GM18861 (cell line): ENCODE data around the gene KCNMB2.

Experiments used
- ATAC-seq: cut with Tn5 transposase; IDR thresholded peaks from one replicate; pipeline ENCODE4 v1.9.1; 2021; ENCODE audit not compliant: unreplicated experiment

KCNMB2 gene

DNA sequence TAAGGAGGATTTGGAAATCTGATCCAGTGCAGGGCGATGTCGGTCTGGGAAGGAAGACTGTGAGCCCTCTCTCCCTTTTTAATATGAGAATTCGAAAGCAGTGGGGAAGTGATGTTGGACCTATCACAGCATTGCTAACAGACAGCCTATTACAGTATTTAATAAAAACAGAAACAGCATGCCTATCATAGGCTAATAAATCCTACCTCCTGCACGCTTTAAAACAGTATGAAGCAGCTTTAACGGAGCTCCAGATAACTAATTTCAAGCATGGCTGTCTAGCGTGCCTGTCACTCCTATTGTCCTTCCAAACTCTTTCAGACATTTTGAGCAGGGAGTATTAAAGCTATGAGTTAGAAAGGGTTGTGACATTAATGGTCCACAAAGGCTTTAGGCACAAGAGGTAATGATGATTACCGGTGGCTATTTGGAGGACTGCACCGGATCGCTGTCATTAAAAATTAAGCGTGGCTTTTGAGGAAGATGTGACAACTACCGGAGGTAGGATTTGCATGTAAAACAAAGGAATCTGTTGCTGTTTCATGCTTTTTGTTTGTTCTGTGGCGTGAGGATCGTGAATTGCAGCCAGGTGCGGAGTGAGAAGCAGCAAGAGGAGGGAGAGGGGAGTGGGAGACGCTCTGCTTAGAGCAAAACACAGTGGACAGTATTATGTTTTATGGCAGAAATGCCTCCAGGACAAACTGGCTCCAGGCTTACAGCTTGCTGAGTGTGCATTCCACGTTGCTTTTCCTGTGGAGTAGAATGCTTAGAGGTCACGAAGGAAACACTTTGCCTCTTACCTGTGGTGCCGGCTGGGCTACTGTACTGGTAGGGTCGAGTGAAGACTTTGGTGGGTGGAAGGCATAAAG lies at the start of gene KCNMB2:
TSS of gene KCNMB2 (plus strand) at position 226 of the 869 bp plus-strand sequence.
- no peak for ATAC-seq

DNA sequence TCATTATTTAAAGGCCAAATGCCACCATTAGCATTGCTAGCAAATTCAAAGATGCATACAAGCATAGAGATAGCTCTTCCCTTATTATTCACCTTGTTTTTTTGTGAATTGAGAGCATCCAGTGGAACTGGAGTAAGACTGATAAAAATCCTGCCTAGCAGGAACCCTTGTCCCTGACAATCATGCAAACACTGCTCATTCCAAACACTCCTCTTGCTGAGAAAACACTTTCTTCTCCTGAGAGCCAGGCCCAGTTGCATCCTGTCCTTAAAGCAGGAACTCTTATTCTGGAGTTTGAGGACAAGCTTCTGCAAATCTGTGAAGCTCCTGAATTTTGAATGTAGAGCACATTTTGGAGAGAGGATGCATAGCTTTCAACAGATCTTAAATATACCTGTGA lies 49.3 kb upstream of the KCNMB2 start:
- no peak for ATAC-seq

DNA sequence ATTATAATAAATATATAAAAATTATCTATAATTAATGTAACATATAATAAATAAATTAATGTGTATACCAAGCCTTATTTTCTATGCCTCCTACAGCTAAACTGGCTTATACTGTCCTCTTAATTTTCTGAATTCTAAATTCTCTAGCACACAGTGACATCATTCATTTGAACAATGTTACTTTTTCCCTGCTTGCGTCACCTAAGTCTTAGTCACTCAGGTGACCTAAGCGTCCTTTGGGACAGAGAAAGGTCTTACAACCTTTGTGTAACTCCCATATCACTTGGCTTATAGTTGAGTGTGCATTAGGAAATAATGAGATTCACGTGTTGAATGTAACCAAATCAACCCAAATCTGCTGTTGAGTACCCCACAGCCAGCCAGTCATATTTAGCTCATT lies 48.5 kb upstream of the KCNMB2 start:
- no peak for ATAC-seq

DNA sequence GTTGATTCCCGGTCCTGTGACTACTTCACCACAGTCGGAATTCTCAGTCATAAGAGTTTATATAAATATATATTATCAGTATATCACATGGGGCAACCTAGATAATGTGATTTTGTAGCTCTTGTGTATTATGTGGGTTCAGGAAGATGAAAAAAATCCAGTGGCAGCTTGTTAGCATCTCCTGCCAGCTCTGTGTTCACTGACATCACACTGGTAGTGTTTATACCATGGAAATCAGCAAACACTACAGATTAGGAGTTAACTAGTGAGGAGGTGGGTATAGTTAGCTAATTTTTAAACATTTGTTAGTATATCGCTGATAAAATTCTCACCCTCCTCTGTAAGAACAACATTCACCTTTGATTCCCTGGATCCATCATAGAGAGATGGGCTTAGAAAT lies 44.5 kb upstream of the KCNMB2 start:
- no peak for ATAC-seq

DNA sequence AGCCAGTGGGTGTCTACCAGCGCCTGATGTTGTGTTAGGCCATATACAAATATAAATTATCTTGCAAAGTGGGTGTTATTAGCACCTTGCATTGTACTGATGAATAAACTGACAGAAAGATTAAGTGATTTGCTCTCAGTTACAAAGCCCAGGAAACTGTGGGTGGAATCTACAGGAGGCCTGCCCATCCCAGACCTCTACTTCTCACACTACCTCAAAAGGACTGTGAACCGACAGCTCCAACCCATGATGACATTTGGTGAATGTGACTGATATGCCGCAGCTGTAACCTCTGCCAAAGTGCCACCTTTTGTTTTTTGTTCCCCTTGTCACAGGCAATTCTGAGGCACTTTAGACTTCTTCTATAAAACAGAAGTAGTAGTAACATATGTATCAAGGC lies 43.7 kb upstream of the KCNMB2 start:
- ATAC-seq: no peak

DNA sequence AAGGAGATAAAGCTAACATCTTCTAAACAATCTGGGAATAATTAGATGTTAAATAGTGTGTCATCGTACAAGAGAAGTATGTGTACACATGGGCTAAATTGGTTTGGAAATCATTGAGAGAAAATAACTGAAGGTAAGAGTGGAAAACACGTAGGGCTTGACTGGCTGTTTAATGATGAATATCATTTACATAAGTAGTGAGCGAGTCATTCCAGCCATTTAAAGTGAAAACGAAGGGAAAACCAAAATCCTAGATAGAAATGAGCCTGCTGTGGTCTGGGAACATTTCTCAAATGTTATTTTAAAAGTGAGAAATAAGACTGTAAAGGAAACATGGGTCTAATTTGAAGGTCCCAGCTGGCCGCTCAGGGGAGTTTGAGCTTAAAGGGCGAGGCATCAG lies 41.9 kb upstream of the KCNMB2 start:
- no peak for ATAC-seq

DNA sequence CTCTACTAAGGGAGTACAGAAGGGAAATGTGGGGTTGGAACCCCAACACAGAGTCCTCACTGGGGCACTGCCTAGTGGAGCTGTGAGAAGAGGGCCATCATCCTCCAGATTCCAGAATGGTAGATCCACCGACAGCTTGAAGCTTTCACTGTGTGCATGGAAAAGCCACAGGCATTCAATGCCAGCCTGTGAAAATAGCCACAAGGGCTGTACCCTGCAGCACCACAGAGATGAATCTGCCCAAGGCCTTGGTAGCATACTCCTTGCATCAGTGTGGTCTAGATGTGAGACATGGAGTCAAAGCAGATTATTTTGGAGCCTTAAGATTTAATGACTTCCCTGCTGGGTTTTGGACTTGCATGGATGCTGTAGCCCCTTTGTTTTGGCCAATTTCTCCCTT lies 39.3 kb upstream of the KCNMB2 start:
- ATAC-seq: no peak

DNA sequence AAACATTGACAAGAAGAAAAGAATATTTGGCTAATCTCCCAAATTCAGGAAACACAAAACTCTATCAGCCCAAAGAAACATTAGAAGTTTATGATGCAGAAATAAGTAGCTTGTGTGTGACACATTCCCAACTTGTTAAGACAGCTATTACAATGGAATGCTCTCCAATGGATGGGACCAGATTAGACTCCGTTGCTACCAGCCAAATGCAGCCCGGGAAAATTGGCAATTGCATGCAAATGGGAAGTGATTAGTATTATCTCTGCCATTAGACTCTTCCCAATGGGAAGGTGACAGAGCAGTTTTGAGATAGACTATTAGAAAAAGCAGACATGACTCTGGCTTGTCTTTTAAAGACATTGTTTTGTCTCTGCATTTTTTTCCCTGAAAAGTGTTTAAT lies 37.4 kb upstream of the KCNMB2 start:
- ATAC-seq: no peak

DNA sequence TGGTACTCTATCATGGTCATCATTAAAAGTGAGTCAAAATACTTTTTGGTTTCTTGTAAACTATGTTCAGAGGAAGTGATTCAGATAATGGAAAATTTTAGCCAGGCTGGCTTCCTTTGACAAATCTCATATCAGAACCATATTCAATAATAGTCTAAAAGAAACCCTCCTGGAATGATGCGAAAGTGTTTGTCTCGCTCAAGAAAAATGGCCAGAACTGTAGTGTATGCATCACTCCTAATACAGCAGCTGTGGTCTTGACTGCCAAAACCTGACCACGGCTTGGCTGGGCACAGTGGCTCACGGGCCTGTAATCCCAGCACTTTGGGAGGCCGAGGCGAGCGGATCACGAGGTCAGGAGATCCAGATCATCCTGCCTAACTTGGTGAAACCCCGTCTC lies 35.6 kb upstream of the KCNMB2 start:
- no peak for ATAC-seq

DNA sequence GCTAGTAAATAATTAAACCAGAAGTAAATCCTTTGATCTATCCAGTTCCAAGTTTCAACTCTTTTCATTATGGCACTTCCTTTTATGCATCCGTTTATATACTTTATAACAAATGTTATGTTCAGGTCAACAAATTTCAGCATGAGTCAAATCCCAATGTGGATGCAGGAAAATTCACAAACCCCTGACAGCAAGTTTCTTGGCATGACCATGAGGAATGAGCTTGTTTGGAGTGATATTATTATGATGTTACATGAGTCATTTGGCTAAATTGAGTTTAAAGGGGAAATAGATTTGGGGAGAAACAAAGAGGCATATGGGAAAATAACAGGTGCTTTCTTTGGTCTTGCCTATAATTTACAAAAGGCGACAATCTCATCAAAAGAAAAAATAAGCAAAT lies 32.1 kb upstream of the KCNMB2 start:
- no peak for ATAC-seq

DNA sequence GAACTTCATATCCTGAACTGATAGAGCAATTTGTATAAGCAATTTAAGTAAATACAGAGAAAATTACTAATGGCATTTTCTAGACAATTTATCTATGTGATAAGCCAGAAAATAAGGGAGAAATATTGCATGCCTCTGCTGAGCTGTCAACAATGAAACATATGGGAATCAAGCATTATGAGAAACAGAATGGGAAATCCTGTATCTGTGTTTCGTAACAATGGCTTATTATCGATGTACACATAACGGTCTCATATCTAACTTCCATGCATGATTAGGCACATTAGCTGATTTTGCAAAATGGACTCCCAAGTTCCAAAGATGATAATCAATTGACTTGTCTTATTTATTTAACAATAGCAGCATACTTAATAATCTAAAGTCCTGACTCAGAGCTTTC lies 30.4 kb upstream of the KCNMB2 start:
- no peak for ATAC-seq

DNA sequence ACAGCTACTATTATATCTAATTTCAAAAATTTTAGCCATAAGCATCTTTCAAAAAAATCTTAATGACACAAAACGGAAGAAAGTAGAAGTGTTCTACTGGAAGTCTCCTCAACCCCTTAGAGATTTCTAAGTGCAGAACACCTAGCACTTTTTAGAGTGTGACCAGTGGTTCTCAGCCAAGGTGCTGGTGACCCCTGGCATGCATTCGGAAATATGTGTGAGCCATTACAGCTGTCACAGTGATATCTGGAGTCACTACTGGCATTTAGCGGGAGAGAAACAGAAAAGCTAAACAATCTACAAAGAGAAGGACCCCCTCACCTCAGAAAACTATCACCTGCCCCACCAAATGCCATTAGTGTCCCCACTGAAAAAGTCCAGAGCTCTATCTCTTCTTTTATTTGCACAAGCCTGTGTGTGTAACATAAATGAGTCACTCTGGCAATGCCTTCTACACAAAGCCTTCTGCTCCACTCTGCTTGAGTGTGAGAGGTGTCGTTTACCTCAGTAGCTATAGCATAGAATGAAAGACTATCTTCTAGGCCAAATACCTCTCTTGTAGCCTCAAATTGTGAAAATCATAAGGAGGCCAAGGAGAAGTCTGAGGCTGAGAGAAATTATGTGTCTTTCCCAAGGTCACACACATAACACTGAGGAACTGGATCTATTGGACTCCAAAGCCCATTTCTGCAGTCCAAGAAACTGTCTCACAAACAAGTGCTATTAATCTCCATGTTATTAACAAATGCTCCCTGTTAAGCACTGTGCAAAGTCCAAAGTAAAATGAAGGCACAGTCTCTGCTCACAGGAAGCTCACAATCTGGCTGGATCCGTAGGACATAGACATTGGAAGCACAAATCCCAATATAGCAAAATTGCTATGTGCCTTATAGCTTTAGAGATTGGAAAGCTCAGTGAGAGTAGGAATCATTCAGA lies 28.5 kb upstream of the KCNMB2 start:
- ATAC-seq: no peak

DNA sequence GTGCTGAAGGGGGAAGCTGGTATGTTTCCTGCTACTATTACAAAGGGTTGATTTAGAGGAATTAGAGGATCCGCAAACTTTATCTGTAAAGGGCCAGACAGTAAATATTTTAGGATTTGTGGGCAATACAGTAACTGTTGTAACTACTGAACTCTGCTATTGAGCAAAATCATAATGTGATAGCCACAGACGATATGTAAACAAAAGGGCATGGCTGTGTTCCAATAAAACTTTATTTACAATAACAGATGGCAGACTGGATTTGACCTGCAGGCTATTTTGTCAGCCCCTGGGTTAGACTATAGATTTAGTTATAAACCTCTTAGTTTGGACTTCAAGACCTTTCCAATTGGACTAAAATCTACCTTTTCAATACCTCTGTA lies 27.8 kb upstream of the KCNMB2 start:
- ATAC-seq: no peak

DNA sequence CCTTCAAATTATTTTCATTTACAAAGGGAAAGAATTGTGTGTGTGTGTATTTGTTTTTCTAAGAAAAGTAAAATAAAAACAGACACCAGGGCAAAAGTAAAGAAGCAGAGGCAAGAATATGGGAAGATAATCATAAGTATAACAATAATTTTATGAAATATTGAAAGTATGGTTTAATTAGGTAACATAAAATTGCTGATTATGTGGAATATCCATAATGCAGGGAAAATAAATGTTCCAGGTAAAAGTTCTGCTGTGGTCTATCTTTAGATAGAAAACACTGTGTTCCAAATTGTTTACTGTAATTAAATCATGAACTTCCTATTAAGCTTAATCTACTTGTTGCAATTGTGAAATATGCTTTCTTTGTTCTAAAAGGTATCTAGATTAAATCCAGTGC lies 25.7 kb upstream of the KCNMB2 start:
- no peak for ATAC-seq

DNA sequence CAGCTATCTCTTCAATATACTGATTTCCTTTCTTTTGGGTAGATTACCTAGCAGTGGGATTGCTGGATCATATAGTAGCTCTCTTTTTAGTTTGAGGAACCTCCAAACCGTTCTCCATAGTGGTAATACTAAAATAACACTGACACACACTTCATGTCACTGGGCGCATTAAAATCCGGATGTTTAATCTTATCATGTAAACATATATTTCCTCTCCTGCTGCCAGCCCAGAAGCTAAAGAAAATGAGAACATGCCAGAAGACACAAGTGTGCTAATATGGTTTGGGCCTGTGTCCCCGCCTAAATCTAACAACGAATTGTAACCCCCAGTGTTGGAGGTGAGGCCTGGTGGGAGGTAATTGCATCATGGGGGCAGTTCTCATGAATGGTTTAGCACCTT lies 23.6 kb upstream of the KCNMB2 start:
- ATAC-seq: no peak

DNA sequence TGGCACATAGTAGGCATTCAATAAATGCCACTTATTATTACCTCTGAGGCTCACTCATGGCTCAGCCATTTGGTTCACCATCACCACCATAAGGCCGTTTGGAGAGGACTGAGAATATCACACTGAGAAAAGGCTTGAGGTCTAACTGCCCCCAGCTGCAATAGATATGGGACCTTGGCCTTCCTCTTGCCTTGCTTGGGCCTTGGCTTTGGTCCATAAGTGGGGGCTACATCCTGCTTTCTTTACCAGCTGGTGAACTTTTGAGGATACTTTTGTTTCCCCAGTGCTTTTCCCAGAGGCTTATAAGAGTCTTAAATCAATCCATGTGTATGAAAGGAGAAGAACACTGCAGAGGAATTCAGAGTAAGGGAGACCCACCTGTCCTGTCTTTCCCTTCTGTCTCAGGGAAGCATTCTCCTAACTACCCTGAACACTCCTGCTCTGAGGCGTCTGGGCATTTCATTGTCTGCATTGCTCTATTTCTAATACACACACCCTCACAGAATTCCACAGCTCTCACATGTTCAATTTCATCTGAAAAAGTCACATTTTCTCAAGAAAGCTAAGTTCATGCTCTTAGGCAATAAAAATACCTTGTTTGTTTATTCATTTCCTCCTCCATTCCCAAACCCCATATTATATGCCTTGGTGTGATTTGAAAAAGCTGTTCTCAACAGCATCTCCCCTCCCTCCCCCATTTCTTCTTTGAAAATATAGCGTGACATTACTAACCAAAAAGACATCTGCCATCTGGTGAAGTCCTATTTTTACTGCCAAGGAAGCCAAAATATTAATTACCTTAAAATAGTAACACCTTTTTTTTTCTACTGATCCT lies 22.5 kb upstream of the KCNMB2 start:
- ATAC-seq: no peak

DNA sequence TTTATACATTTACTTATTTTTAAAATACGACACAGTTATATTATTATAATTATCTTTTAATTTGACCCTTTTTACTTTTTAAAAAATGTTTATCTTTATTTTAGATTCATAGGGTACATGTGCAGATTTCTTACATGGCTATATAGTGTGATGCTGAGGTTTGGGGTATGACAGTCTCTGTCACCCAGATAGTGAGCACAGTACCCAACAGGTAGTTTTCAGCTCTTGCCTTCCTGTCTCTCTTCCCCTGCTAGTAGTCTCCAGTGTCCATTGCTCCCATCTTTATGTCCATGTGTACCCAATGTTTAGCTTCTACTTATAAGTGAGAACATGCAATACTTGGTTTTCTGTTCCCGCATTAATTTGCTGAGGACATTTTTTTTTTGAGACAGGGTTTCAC lies 21.8 kb upstream of the KCNMB2 start:
- ATAC-seq: no peak

DNA sequence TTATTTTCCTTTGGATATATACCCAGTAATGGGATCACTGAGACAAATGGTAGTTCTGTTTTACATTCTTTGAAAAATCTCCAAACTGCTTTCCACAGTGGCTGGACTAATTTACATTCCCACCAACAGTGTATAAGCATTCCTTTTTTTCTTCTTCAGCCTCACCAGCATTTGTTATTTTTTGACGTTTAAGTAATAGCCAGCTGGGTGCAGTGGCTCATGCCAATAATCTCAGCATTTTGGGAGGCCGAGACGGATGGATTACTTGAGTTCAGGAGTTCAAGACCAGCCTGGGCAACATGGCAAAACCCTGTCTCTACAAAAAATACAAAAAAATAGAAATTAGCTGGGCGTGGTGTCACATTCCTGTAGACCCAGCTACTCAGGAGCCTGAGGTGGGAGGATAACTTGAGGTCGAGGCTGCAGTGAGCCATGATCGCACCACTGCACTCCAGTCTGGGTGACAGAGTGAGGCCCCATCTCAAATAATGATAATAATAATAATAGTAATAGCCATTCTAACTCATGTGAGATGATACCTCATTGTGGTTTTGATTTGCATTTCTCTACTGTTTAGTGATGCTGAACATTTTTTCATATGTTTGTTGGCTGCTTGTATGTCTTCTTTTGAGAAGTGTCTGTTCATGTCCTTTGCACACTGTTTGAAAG lies 21.0 kb upstream of the KCNMB2 start:
- ATAC-seq: peak; percentile 35

DNA sequence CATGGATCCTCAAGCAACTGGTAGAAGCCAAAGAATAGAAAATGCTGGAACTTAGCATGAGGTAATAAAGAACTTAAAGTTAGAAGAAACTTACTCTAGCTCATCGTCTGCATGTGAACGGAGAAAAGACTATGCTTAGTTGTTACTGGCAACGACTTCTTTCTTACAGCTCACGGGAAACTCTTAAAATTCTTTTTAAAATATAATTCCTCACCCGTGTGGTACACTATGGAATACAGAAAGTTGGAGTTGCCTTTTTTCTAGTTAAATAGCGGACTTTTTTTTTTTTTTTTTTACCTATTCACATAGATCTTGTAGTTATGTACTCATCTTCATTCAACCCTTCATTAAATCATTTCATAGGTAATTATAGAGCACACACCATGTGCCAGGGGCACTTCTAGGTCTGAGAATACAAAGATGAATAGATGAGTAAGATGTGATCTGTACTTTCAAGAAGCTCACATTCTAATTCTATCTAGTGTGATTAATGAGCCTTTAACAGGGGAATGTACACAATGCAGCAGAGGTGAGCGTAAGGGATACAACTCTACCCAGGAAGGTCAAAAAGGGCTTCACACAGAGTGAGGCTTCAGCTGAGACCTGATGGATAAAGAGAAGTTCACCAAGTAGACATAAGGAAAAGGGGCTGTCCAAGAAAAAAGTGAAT lies 18.4 kb upstream of the KCNMB2 start:
- no peak for ATAC-seq
